ENCODE measurements around the gene ASB9. TPM values are rescaled to one million over a fixed set of nuclear protein-coding genes. Genes with fewer than 3 reads are reported as not detected.

The ASB9 gene
- total RNA-seq, 2 experiments from 2014 or later = not detected

DNA sequence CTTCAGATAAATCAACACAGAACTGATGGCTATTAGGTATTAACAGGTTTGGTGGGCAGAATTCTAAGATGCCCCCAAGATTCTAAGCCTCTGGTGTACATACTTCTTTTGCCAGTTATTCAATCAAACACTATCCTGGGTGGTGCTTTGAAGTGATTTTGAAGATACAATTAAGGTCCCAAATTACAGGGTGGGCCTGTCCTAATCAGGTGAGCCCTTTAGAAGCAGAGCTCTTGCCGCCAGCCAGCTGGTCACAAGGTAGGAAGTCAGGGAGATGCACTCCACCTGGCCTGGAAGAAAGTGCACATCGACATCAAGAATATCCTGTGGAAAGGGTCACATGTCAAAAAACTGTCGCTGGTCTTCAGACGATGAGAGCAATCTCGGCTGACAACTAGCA, 29.5 kb downstream of the ASB9 start:
- Histone ChIP-seq H3K27ac (ENCODE audit: low read depth, low read length, poor library complexity, severe bottlenecking) (no peak overlapping the region), H4K20me1 (ENCODE audit: insufficient read depth, low read length) (no peaks in the 10 kb centered on the region), H3K36me3 (ENCODE audit: insufficient read depth, low read length) (no peaks in the 10 kb centered on the region), H3K4me2 (ENCODE audit: low read length) (no peak overlapping the region), H3K9me3 (ENCODE audit: low read length) (no peaks in the 10 kb centered on the region), H3K4me3 (ENCODE audit: low read depth, low read length, poor library complexity, severe bottlenecking) (no peak overlapping the region), H3K4me1 (ENCODE audit: insufficient read depth, low read length, poor library complexity, severe bottlenecking) (no peaks in the 10 kb centered on the region), H3K79me2 (ENCODE audit: insufficient read depth, low read depth, low read length) (no peaks in the 10 kb centered on the region), H3K9me2 (ENCODE audit: insufficient read depth, low read length) (no peaks in the 10 kb centered on the region), H2AFZ (ENCODE audit: low read length) (no peak overlapping the region)
- intact Hi-C loops (cut with micrococcal nuclease; ENCODE audit: unreplicated experiment) = no loop called here
- DNase-seq (ENCODE audit: low spot score) = no peak
- TF ChIP-seq EZH2phosphoT487 (IDR thresholded peaks at IDR 0.05; ENCODE audit: borderline replicate concordance, low read depth, low read length) = no peak
- TF ChIP-seq, protein P1, sequence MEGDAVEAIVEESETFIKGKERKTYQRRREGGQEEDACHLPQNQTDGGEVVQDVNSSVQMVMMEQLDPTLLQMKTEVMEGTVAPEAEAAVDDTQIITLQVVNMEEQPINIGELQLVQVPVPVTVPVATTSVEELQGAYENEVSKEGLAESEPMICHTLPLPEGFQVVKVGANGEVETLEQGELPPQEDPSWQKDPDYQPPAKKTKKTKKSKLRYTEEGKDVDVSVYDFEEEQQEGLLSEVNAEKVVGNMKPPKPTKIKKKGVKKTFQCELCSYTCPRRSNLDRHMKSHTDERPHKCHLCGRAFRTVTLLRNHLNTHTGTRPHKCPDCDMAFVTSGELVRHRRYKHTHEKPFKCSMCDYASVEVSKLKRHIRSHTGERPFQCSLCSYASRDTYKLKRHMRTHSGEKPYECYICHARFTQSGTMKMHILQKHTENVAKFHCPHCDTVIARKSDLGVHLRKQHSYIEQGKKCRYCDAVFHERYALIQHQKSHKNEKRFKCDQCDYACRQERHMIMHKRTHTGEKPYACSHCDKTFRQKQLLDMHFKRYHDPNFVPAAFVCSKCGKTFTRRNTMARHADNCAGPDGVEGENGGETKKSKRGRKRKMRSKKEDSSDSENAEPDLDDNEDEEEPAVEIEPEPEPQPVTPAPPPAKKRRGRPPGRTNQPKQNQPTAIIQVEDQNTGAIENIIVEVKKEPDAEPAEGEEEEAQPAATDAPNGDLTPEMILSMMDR (conservative IDR thresholded peaks at IDR 0.05; ENCODE audit: low read length) = no peak
- ChIA-PET CTCF (ENCODE audit: unreplicated experiment) (no interaction called here), POLR2A (interaction anchor here (0.6 kb wide), 1 partner anchor 743 kb away, joined by 3 read pairs; no protein-coding TSS in a partner anchor)
- no TSS peak for BruUV-seq (replicated peaks)

DNA sequence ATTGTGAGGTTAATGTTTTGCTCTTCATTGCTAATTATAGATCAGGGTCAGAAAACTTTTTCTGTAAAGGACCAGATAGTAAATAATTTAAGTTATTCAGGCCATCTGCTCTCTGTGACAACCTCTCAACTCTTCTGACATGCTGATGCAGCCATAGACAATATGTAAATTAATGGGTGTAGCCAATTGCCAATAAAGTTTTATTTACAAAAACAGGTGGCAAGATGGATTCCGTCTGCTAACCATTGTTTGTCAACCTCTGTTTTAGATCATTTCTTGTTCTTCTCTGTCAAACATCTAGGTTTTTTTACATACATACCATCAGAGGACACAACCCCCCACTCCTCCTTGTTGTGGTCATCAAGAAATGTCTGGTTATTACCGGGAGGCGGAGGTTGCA, 33.7 kb downstream of the ASB9 start:
- TF ChIP-seq, protein P1 (conservative IDR thresholded peaks at IDR 0.05; ENCODE audit: low read length) = no peak
- TF ChIP-seq EZH2phosphoT487 (IDR thresholded peaks at IDR 0.05; ENCODE audit: borderline replicate concordance, low read depth, low read length) = no peak
- Histone ChIP-seq H3K27ac (ENCODE audit: low read depth, low read length, poor library complexity, severe bottlenecking) (no peak overlapping the region), H4K20me1 (ENCODE audit: insufficient read depth, low read length) (no peaks in the 10 kb centered on the region), H3K36me3 (ENCODE audit: insufficient read depth, low read length) (no peaks in the 10 kb centered on the region), H3K79me2 (ENCODE audit: insufficient read depth, low read depth, low read length) (no peaks in the 10 kb centered on the region), H3K9me3 (ENCODE audit: low read length) (no peaks in the 10 kb centered on the region), H2AFZ (ENCODE audit: low read length) (no peak overlapping the region), H3K4me1 (ENCODE audit: insufficient read depth, low read length, poor library complexity, severe bottlenecking) (no peaks in the 10 kb centered on the region), H3K9me2 (ENCODE audit: insufficient read depth, low read length) (no peaks in the 10 kb centered on the region), H3K4me3 (ENCODE audit: low read depth, low read length, poor library complexity, severe bottlenecking) (no peak overlapping the region), H3K4me2 (ENCODE audit: low read length) (no peak overlapping the region)
- DNase-seq (ENCODE audit: low spot score) = no peak
- POLR2A ChIA-PET = no interaction called here
- CTCF ChIA-PET (ENCODE audit: unreplicated experiment) = no interaction called here
- intact Hi-C loops (cut with micrococcal nuclease; ENCODE audit: unreplicated experiment) = no loop called here
- BruUV-seq (replicated peaks) = no TSS peak

DNA sequence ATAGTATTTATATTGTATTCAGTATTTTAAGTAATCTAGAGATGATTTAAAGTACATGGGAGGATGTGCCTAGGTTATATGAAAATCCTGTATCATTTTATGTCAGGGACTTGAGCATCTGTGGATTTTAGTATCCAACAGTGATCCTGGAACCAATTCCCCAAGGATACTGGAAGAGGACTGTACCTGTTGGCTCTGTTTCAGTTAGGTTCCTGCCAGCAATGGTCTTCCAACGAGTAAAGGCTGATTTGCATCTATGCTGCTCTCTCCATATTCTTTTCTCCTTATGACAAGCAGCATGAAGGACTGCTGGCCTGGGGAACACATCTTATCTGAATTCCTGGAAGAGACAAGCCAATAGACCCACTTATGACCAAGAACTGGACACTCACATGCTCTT, 34.9 kb downstream of the ASB9 start:
- H3K36me3 ChIP-seq (ENCODE audit: insufficient read depth, low read length) = no peaks in the 10 kb centered on the region
- intact Hi-C loops (cut with micrococcal nuclease; ENCODE audit: unreplicated experiment) = no loop called here
- ChIA-PET CTCF (ENCODE audit: unreplicated experiment) (no interaction called here), POLR2A (no interaction called here)
- no peak for TF ChIP-seq EZH2phosphoT487 (IDR thresholded peaks at IDR 0.05; ENCODE audit: borderline replicate concordance, low read depth, low read length)
- TF ChIP-seq, protein P1 (conservative IDR thresholded peaks at IDR 0.05; ENCODE audit: low read length) = no peak
- DNase-seq (ENCODE audit: low spot score) = no peak
- H3K79me2 ChIP-seq (ENCODE audit: insufficient read depth, low read depth, low read length) = no peaks in the 10 kb centered on the region
- no peaks in the 10 kb centered on the region for H3K9me3 ChIP-seq (ENCODE audit: low read length)
- H3K27ac ChIP-seq (ENCODE audit: low read depth, low read length, poor library complexity, severe bottlenecking) = no peak overlapping the region
- no peak overlapping the region for H2AFZ ChIP-seq (ENCODE audit: low read length)
- no peaks in the 10 kb centered on the region for H3K9me2 ChIP-seq (ENCODE audit: insufficient read depth, low read length)
- no peaks in the 10 kb centered on the region for H4K20me1 ChIP-seq (ENCODE audit: insufficient read depth, low read length)
- H3K4me1 ChIP-seq (ENCODE audit: insufficient read depth, low read length, poor library complexity, severe bottlenecking) = no peaks in the 10 kb centered on the region
- BruUV-seq (replicated peaks) = no TSS peak
- no peak overlapping the region for H3K4me3 ChIP-seq (ENCODE audit: low read depth, low read length, poor library complexity, severe bottlenecking)
- no peak overlapping the region for H3K4me2 ChIP-seq (ENCODE audit: low read length)
